GM23338 (cell line): ENCODE data around the gene ARHGEF19. TPM values are rescaled to one million over a fixed set of nuclear protein-coding genes. Genes with fewer than 3 reads are reported as not detected.

Experiments used
- ATAC-seq: fragments of 200-7000 bp; cut with Tn5 transposase; 3 replicates; pipeline ENCODE4 v1.9.1; 2020
- DNase-seq: peaks from one replicate; pipeline ENCODE4 v3.0.0-alpha.2; 2015; ENCODE audit warnings: low spot score
- H2AFZ ChIP-seq: fragments of 200-600 bp; sonication (generic); 2 replicates; pipeline ENCODE4 v1.8.0; 2016; ENCODE audit warnings: antibody characterized with exemption, mild to moderate bottlenecking, moderate library complexity
- H3F3A ChIP-seq: fragments of 200-600 bp; sonication (generic); replicated peaks from 2 replicates; pipeline ENCODE4 v1.8.0; 2017; ENCODE audit warnings: antibody characterized with exemption, mixed run types, low read depth
- H3K27ac ChIP-seq: fragments of 200-600 bp; sonication (generic); 2 replicates; pipeline ENCODE4 v1.6.1; 2016; ENCODE audit warnings: low read depth
- H3K27me3 ChIP-seq: fragments of 200-600 bp; sonication (generic); 2 replicates; pipeline ENCODE4 v1.8.0; 2016; ENCODE audit warnings: mild to moderate bottlenecking, mixed run types, moderate library complexity; ENCODE audit not compliant: insufficient read depth
- H3K36me3 ChIP-seq: fragments of 200-600 bp; sonication (generic); 2 replicates; pipeline ENCODE4 v1.8.0; 2016; ENCODE audit warnings: mild to moderate bottlenecking; ENCODE audit not compliant: insufficient read depth
- H3K4me1 ChIP-seq: fragments of 200-600 bp; sonication (generic); 2 replicates; pipeline ENCODE4 v1.8.0; 2016; ENCODE audit warnings: mild to moderate bottlenecking, moderate library complexity; ENCODE audit not compliant: insufficient read depth
- H3K4me2 ChIP-seq: fragments of 200-600 bp; sonication (generic); 2 replicates; pipeline ENCODE4 v1.7.1; 2017; ENCODE audit warnings: mixed run types
- H3K4me3 ChIP-seq: fragments of 200-600 bp; sonication (generic); 2 replicates; pipeline ENCODE4 v1.6.1; 2016; ENCODE audit warnings: mixed run types
- H3K79me2 ChIP-seq: fragments of 200-600 bp; sonication (generic); replicated peaks from 2 replicates; pipeline ENCODE4 v1.8.0; 2017; ENCODE audit warnings: mild to moderate bottlenecking; ENCODE audit not compliant: insufficient read depth
- H3K9me2 ChIP-seq: fragments of 200-600 bp; sonication (generic); 2 replicates; pipeline ENCODE4 v1.8.0; 2017; ENCODE audit not compliant: insufficient read depth
- H4K20me1 ChIP-seq: fragments of 200-600 bp; sonication (generic); replicated peaks from 2 replicates; pipeline ENCODE4 v1.8.0; 2017; ENCODE audit warnings: mild to moderate bottlenecking; ENCODE audit not compliant: insufficient read depth
- H3K27ac Mint-ChIP-seq: 2 replicates; pipeline ENCODE4 v1.8.0; 2020; ENCODE audit warnings: inconsistent platforms, mild to moderate bottlenecking, moderate library complexity, mixed read lengths
- H3K27me3 Mint-ChIP-seq: 3 replicates; pipeline ENCODE4 v1.8.0; 2022; ENCODE audit warnings: low read depth, mild to moderate bottlenecking, moderate library complexity, mixed read lengths, inconsistent platforms; ENCODE audit not compliant: insufficient read depth, poor library complexity
- H3K36me3 Mint-ChIP-seq: 3 replicates; pipeline ENCODE4 v1.8.0; 2021; ENCODE audit warnings: low read depth, mild to moderate bottlenecking, inconsistent platforms, moderate library complexity, mixed read lengths
- H3K4me1 Mint-ChIP-seq: 3 replicates; pipeline ENCODE4 v1.8.0; 2020; ENCODE audit warnings: mild to moderate bottlenecking, inconsistent platforms, mixed read lengths
- H3K4me3 Mint-ChIP-seq: 3 replicates; pipeline ENCODE4 v1.8.0; 2021; ENCODE audit warnings: moderate library complexity, mild to moderate bottlenecking, inconsistent platforms, mixed read lengths
- H3K9me3 Mint-ChIP-seq: 3 replicates; pipeline ENCODE4 v1.8.0; 2020; ENCODE audit warnings: moderate library complexity, mild to moderate bottlenecking, inconsistent platforms, mixed read lengths
- CREB1 ChIP-seq: fragments of 250-450 bp; sonication (Bioruptor Pico); IDR thresholded peaks from 2 replicates; pipeline ENCODE4 v1.5.0; 2020; ENCODE audit warnings: low read depth, mild to moderate bottlenecking, moderate library complexity
- ETS1 ChIP-seq: IDR thresholded peaks from 2 replicates; pipeline ENCODE4 v1.6.1; 2016; ENCODE audit warnings: antibody characterized with exemption
- EZH2 ChIP-seq: fragments of 200-600 bp; sonication (generic); IDR thresholded peaks from one replicate; pipeline ENCODE4 v1.8.0; 2017; ENCODE audit warnings: antibody characterized with exemption, mild to moderate bottlenecking, low read depth; ENCODE audit not compliant: unreplicated experiment
- JUNB ChIP-seq: IDR thresholded peaks from one replicate; pipeline ENCODE4 v1.6.1; 2016; ENCODE audit warnings: antibody characterized with exemption; ENCODE audit not compliant: unreplicated experiment
- NANOG ChIP-seq: IDR thresholded peaks from 2 replicates; pipeline ENCODE4 v1.6.1; 2016; ENCODE audit warnings: antibody characterized with exemption, borderline replicate concordance
- POLR2AphosphoS5 ChIP-seq: IDR thresholded peaks from 2 replicates; pipeline ENCODE4 v1.6.1; 2016; ENCODE audit warnings: antibody characterized with exemption, low read depth
- STAT1 ChIP-seq: IDR thresholded peaks from one replicate; pipeline ENCODE4 v1.6.1; 2016; ENCODE audit warnings: antibody characterized with exemption; ENCODE audit not compliant: unreplicated experiment
- ZNF114 ChIP-seq: fragments of 250-450 bp; sonication (Bioruptor Pico); IDR thresholded peaks from 2 replicates; pipeline ENCODE4 v1.5.0; 2020; ENCODE audit warnings: mild to moderate bottlenecking, moderate library complexity
- ZNF462 ChIP-seq: fragments of 250-450 bp; sonication (Bioruptor Pico); IDR thresholded peaks from 2 replicates; pipeline ENCODE4 v1.5.0; 2020; ENCODE audit warnings: mild to moderate bottlenecking, moderate library complexity
- polyA plus RNA-seq: library from polyadenylated mRNA; unstranded; fragments of >200 nt; fragmentation: Nextera tagmentation; extraction: Ambion mirVana; gene quantifications from 2 replicates; pipeline ENCODE4 v1.2.1, GENCODE V29; 2016
- total RNA-seq: library from RNA; depleted of rRNA; stranded (reverse); fragments of >200 nt; shearing (Covaris generic); gene quantifications from 2 replicates; pipeline ENCODE4 v1.2.3, GENCODE V29; 2014
- TF ChIP-seq, protein P1 (sequence below), 2 experiments: fragments of 200-600 bp in 1 of 2; sonication (generic) in 1 of 2; conservative IDR thresholded peaks; 2 replicates each; pipeline versions ENCODE4 v1.5.1 to v1.6.1; 2016 to 2017; ENCODE audit warnings: antibody characterized with exemption in 2 of 2, low read depth in 2 of 2, mild to moderate bottlenecking in 2 of 2, moderate library complexity in 1 of 2

Gene ARHGEF19
- total and polyA plus RNA-seq, 2 experiments from 2014 or later, result 19.5 to 46.4 TPM

DNA sequence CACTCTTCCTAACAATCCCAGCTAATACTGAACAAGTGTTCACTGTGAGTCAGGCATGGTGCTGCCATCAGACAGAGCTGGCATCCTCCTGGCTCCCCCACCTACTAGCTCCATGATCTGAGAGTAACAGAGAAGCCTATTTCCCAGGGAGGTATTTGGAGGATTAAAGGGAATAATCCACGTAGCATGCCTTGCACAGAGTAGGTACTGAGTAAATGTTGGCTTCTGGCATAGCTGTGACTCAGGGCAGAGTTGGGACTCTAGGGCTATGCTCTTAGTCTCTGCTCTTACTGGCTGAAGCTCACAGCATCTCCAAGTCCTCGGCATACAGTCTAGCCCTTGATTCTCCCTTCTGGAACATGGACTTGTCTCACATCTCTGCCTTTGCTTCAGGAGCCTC, 8.2 kb downstream of the ARHGEF19 start:
- H3K4me1 ChIP-seq, result peaks cover 9% of the 10 kb centered on the region; the same call in 1 of the 2 replicates
- no peak overlapping the region for H3K4me3 ChIP-seq
- H3K27me3 ChIP-seq, result no peaks in the 10 kb centered on the region
- Mint-ChIP-seq H3K27me3 (peaks cover 15% of the 10 kb centered on the region), H3K4me1 (peaks cover 19% of the 10 kb centered on the region), H3K27ac (no peak overlapping the region), H3K36me3 (peaks cover 41% of the 10 kb centered on the region), H3K9me3 (no peaks in the 10 kb centered on the region), H3K4me3 (no peak overlapping the region)
- H3K9me2 ChIP-seq, result no peaks in the 10 kb centered on the region
- no peak overlapping the region for H3K27ac ChIP-seq
- ATAC-seq (no peak), DNase-seq (no peak)
- no peaks in the 10 kb centered on the region; the same call in 1 of the 2 replicates for H4K20me1 ChIP-seq
- H3F3A ChIP-seq, result no peaks in the 10 kb centered on the region
- H3K4me2 ChIP-seq, result no peak overlapping the region
- H3K36me3 ChIP-seq, result peaks cover 10% of the 10 kb centered on the region; the same call in 1 of the 2 replicates
- no peak overlapping the region for H2AFZ ChIP-seq
- TF ChIP-seq STAT1 (no peak), EZH2 (no peak), NANOG (no peak)
- TF ChIP-seq, protein P1, sequence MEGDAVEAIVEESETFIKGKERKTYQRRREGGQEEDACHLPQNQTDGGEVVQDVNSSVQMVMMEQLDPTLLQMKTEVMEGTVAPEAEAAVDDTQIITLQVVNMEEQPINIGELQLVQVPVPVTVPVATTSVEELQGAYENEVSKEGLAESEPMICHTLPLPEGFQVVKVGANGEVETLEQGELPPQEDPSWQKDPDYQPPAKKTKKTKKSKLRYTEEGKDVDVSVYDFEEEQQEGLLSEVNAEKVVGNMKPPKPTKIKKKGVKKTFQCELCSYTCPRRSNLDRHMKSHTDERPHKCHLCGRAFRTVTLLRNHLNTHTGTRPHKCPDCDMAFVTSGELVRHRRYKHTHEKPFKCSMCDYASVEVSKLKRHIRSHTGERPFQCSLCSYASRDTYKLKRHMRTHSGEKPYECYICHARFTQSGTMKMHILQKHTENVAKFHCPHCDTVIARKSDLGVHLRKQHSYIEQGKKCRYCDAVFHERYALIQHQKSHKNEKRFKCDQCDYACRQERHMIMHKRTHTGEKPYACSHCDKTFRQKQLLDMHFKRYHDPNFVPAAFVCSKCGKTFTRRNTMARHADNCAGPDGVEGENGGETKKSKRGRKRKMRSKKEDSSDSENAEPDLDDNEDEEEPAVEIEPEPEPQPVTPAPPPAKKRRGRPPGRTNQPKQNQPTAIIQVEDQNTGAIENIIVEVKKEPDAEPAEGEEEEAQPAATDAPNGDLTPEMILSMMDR (conservative IDR thresholded peaks at IDR 0.05; ENCODE audit: low read depth in 2 of 2), result no peak
- peaks cover 3% of the 10 kb centered on the region; the same call in 1 of the 2 replicates for H3K79me2 ChIP-seq

- H3K4me1 Mint-ChIP-seq, result peaks cover 15% of the 10 kb centered on the region
- no peak overlapping the region; the same call in 2 of the 3 replicates for H3K4me3 Mint-ChIP-seq
- H3K4me2 ChIP-seq, result no peak overlapping the region
- H3K79me2 ChIP-seq, result no peaks in the 10 kb centered on the region
- no peak overlapping the region for H2AFZ ChIP-seq
- H3K9me2 ChIP-seq, result no peaks in the 10 kb centered on the region
- no peaks in the 10 kb centered on the region for H3F3A ChIP-seq
- H3K27ac Mint-ChIP-seq, result no peak overlapping the region
- ATAC-seq (no peak), DNase-seq (no peak)
- H4K20me1 ChIP-seq, result no peaks in the 10 kb centered on the region; the same call in 1 of the 2 replicates
- no peaks in the 10 kb centered on the region for H3K9me3 Mint-ChIP-seq
- H3K4me1 ChIP-seq, result peaks cover 9% of the 10 kb centered on the region; the same call in 1 of the 2 replicates
- no peaks in the 10 kb centered on the region for H3K27me3 ChIP-seq
- H3K4me3 ChIP-seq, result no peak overlapping the region
- H3K36me3 Mint-ChIP-seq, result peaks cover 46% of the 10 kb centered on the region
- H3K27ac ChIP-seq, result no peak overlapping the region
- peaks cover 10% of the 10 kb centered on the region; the same call in 1 of the 2 replicates for H3K36me3 ChIP-seq
- peaks cover 13% of the 10 kb centered on the region for H3K27me3 Mint-ChIP-seq
- TF ChIP-seq NANOG (no peak), ZNF114 (no peak), CREB1 (CRISPR knock-in tag) (no peak), ZNF462 (CRISPR knock-in tag) (no peak), EZH2 (no peak), POLR2AphosphoS5 (no peak), JUNB (no peak), ETS1 (no peak)
- TF ChIP-seq, protein P1 (conservative IDR thresholded peaks at IDR 0.05; ENCODE audit: low read depth in 2 of 2), result no peak
These were observed 8.9 kb downstream of the ARHGEF19 start for GRCh38 chr1:16203550-16203949.
